CD14-positive monocyte (primary cell): ENCODE results near the gene GALNT1. TPM values are rescaled to one million over a fixed set of nuclear protein-coding genes. Genes with fewer than 3 reads are reported as not detected.

ENCODE experiments used
- DNase-seq, 3 donors: peaks; one replicate each; pipeline ENCODE4 v3.0.0-alpha.2; 2011 to 2022
- H2AFZ ChIP-seq: 2 replicates; pipeline ENCODE4 v1.6.0; 2012; ENCODE audit warnings: mild to moderate bottlenecking, low read depth, low read length, inconsistent platforms; ENCODE audit not compliant: insufficient read depth, poor library complexity, severe bottlenecking
- H3K27ac ChIP-seq, 2 donors: 1 replicate in 1 of 2; 2 replicates in 1 of 2; pipeline ENCODE4 v1.5.1; 2012 to 2013; ENCODE audit warnings: low read length in 2 of 2, control low read depth in 1 of 2, inconsistent platforms in 1 of 2, low read depth in 1 of 2, mild to moderate bottlenecking in 1 of 2
- H3K27me3 ChIP-seq, 2 donors: one replicate each; pipeline versions ENCODE4 v1.6.0 to v1.6.1; 2011 to 2013; ENCODE audit warnings: low read length in 2 of 2; ENCODE audit not compliant: control insufficient read depth in 2 of 2, insufficient read depth in 2 of 2
- H3K36me3 ChIP-seq, 2 donors: replicated peaks in 1 of 2; 1 replicate in 1 of 2; 2 replicates in 1 of 2; pipeline versions ENCODE4 v1.5.1 to v1.6.1; 2012 to 2013; ENCODE audit warnings: low read length in 2 of 2, control low read depth in 1 of 2, inconsistent platforms in 1 of 2, mild to moderate bottlenecking in 1 of 2; ENCODE audit not compliant: insufficient read depth in 2 of 2, control insufficient read depth in 1 of 2
- H3K4me1 ChIP-seq, 2 donors: 1 replicate in 1 of 2; 2 replicates in 1 of 2; pipeline versions ENCODE4 v1.5.1 to v1.6.1; 2012 to 2013; ENCODE audit warnings: low read length in 2 of 2, control low read depth in 1 of 2, inconsistent platforms in 1 of 2, mild to moderate bottlenecking in 1 of 2, moderate library complexity in 1 of 2; ENCODE audit not compliant: insufficient read depth in 2 of 2, control insufficient read depth in 1 of 2
- H3K4me2 ChIP-seq: replicated peaks from 2 replicates; pipeline ENCODE3; 2012; ENCODE audit warnings: low read length, moderate library complexity, mild to moderate bottlenecking; ENCODE audit not compliant: poor library complexity, severe bottlenecking; ENCODE audit errors: extremely low read depth
- H3K4me3 ChIP-seq, 3 experiments: fragments of 200-600 bp in 1 of 3; sonication (generic) in 1 of 3; replicated peaks in 1 of 3; 1 replicate in 2 of 3; 2 replicates in 1 of 3; pipeline ENCODE4 v1.5.1; 2011 to 2013; ENCODE audit warnings: low read length in 3 of 3, mild to moderate bottlenecking in 3 of 3, control low read depth in 2 of 3, low read depth in 2 of 3, inconsistent platforms in 1 of 3, moderate library complexity in 1 of 3
- H3K79me2 ChIP-seq: 2 replicates; pipeline ENCODE4 v1.6.0; 2012; ENCODE audit warnings: mild to moderate bottlenecking, control low read depth, inconsistent platforms, low read length, moderate library complexity; ENCODE audit not compliant: insufficient read depth
- H3K9ac ChIP-seq: 2 replicates; pipeline ENCODE4 v1.6.0; 2017; ENCODE audit warnings: low read length, mild to moderate bottlenecking; ENCODE audit not compliant: insufficient read depth, poor library complexity, severe bottlenecking
- H3K9me3 ChIP-seq, 2 donors: replicated peaks in 1 of 2; 1 replicate in 1 of 2; 2 replicates in 1 of 2; pipeline versions ENCODE4 v1.5.1 to v1.6.1; 2012 to 2013; ENCODE audit warnings: low read length in 2 of 2, control low read depth in 1 of 2; ENCODE audit not compliant: control insufficient read depth in 1 of 2, insufficient read depth in 1 of 2
- H4K20me1 ChIP-seq: 2 replicates; pipeline ENCODE4 v1.6.0; 2012; ENCODE audit warnings: mild to moderate bottlenecking, low read length, control low read depth, moderate library complexity; ENCODE audit not compliant: insufficient read depth
- H3K27ac Mint-ChIP-seq, 7 donors: one replicate each; pipeline ENCODE4 v1.8.0; 2020; ENCODE audit warnings: mild to moderate bottlenecking in 7 of 7, mixed read lengths in 7 of 7, moderate library complexity in 6 of 7, inconsistent platforms in 2 of 7
- H3K27me3 Mint-ChIP-seq, 3 donors: one replicate each; pipeline ENCODE4 v1.8.0; 2021 to 2022; ENCODE audit warnings: low read depth in 3 of 3, mild to moderate bottlenecking in 3 of 3, mixed read lengths in 3 of 3, moderate library complexity in 3 of 3, inconsistent platforms in 1 of 3
- H3K36me3 Mint-ChIP-seq, 2 donors: one replicate each; pipeline ENCODE4 v1.8.0; 2020; ENCODE audit warnings: mixed read lengths in 2 of 2, inconsistent platforms in 1 of 2, mild to moderate bottlenecking in 1 of 2
- H3K4me1 Mint-ChIP-seq: one replicate; pipeline ENCODE4 v1.8.0; 2020; ENCODE audit warnings: mild to moderate bottlenecking, mixed read lengths
- H3K4me3 Mint-ChIP-seq, 2 donors: one replicate each; pipeline ENCODE4 v1.8.0; 2020; ENCODE audit warnings: mild to moderate bottlenecking in 2 of 2, mixed read lengths in 2 of 2, moderate library complexity in 1 of 2
- H3K9me3 Mint-ChIP-seq, 7 donors: one replicate each; pipeline ENCODE4 v1.8.0; 2020 to 2022; ENCODE audit warnings: mixed read lengths in 7 of 7, mild to moderate bottlenecking in 6 of 7, moderate library complexity in 6 of 7, inconsistent platforms in 2 of 7
- CTCF ChIP-seq: fragments of 200-600 bp; IDR thresholded peaks from one replicate; pipeline ENCODE4 v1.8.0; 2022; ENCODE audit warnings: antibody characterized with exemption, mild to moderate bottlenecking
- WGBS: methylation state at CpG from one replicate; pipeline ENCODE4 v1.1.5; 2013; ENCODE audit warnings: missing lambda C conversion rate; ENCODE audit not compliant: insufficient coverage; 5-methylcytosine and 5-hydroxymethylcytosine counted together
- intact Hi-C, 2 donors: fragments of 100-400 bp; cut with micrococcal nuclease; formaldehyde crosslinking; loops; one replicate each; pipeline versions ENCODE4 v1.15.0 to v1.15.1; 2023
- polyA plus RNA-seq, 3 donors: library from polyadenylated mRNA; depleted of rRNA in 1 of 3; unstranded in 2 of 3; stranded (reverse) in 1 of 3; fragments of 300-500 nt in 2 of 3; fragments of >200 nt in 1 of 3; fragmentation: Illumina TruSeq in 2 of 3; gene quantifications; 1 replicate in 2 of 3; 2 replicates in 1 of 3; pipeline ENCODE4 v1.2.3, GENCODE V29; 2012 to 2021

GALNT1 gene
- polyA plus RNA-seq, 3 donors, result 16.8 to 58.5 (median 22.9) TPM

GRCh38 chr18:35610724-35611123, 29.2 kb downstream of the GALNT1 start:
- intact Hi-C loops, result no loop called here
- no peak overlapping the region for H3K27ac ChIP-seq

GRCh38 chr18:35611518-35611917, 30.0 kb downstream of the GALNT1 start:
- Histone ChIP-seq H3K9me3 (no peaks in the 10 kb centered on the region), H4K20me1 (peaks cover 52% of the 10 kb centered on the region), H3K4me3 (no peak overlapping the region), H3K4me2 (no peak overlapping the region), H3K27ac (no peak overlapping the region), H2AFZ (no peak overlapping the region), H3K27me3 (no peaks in the 10 kb centered on the region), H3K4me1 (peaks cover 6 to 7% of the 10 kb centered on the region in 2 donors), H3K36me3 (no peaks in the 10 kb centered on the region), H3K79me2 (peaks cover 67% of the 10 kb centered on the region), H3K9ac (no peak overlapping the region)
- no peak overlapping the region for H3K27ac Mint-ChIP-seq
- H3K4me3 Mint-ChIP-seq, result no peak overlapping the region
- DNase-seq, result no peak
- intact Hi-C loops, result no loop called here
- H3K9me3 Mint-ChIP-seq, result no peaks in the 10 kb centered on the region
- H3K4me1 Mint-ChIP-seq, result peaks cover 13% of the 10 kb centered on the region
- no peak for TF ChIP-seq CTCF
- WGBS, result no CpG with 5 or more reads among the region's 1 CpG
- no peaks in the 10 kb centered on the region for H3K27me3 Mint-ChIP-seq
- H3K36me3 Mint-ChIP-seq, result peaks cover 2 to 3% of the 10 kb centered on the region in 2 donors

More at GRCh38 chr18:35610724-35611123, 29.2 kb downstream of the GALNT1 start:
- Mint-ChIP-seq H3K36me3 (peaks cover 2 to 4% of the 10 kb centered on the region in 2 donors), H3K27me3 (no peaks in the 10 kb centered on the region), H3K27ac (peak overlapping the region in 1 of 7 donors; percentile 61), H3K4me3 (no peak overlapping the region), H3K4me1 (peaks cover 18% of the 10 kb centered on the region), H3K9me3 (no peaks in the 10 kb centered on the region)
- no peak overlapping the region for H2AFZ ChIP-seq
- peaks cover 4 to 9% of the 10 kb centered on the region in 2 donors for H3K4me1 ChIP-seq
- no peaks in the 10 kb centered on the region for H3K27me3 ChIP-seq
- no peak for TF ChIP-seq CTCF
- no peaks in the 10 kb centered on the region for H3K36me3 ChIP-seq
- no peak overlapping the region for H3K9ac ChIP-seq
- H3K4me2 ChIP-seq, result no peak overlapping the region
- peaks cover 75% of the 10 kb centered on the region for H3K79me2 ChIP-seq
- H4K20me1 ChIP-seq, result peaks cover 60% of the 10 kb centered on the region
- H3K4me3 ChIP-seq, result no peak overlapping the region
- no peak for DNase-seq
- no peaks in the 10 kb centered on the region for H3K9me3 ChIP-seq
